ENCODE data around the gene USP10.

USP10 gene

DNA sequence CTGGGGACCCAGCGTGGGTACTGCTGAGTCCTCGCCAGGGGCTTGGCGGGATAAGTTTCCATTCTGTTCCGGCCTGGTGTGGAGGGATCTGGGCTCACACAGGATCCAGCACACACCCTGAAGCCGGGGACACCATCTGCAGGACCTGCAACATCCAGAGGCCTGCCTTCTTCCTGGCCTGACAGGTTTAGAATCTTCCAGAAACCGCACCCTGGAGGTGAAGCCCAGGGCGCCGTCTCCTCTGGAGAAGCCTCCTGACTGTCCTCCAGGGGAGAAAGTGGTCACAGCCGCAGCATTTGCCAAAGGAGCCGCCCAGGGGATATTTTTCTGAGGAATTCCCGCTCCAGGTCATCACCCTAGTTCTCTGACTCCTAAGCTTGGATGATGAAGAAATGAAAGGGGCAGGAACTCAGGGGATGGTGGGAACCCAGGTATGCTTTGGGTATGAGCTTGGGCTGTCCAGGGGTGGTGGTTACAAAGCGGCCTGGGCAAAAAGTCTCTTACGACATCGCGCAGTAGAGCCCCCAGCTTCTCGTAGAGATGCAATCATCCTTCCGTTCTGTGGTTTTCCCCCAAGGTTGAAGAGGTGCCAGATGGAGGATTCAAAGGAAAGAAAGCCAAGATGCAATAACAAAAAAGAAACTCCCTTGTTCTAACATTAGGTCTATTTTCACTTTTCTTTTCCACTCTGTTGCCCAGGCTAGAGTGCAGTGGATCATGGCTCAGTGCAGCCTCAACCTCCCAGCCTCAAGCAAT, 110.9 kb downstream of the USP10 start:
- DNase-seq: peak; percentile 35

GRCh38 chr16:84811529-84811928, 111.7 kb downstream of the USP10 start:
- DNase-seq: no peak

- no peak for DNase-seq
Measured at GRCh38 chr16:84813141-84813934, 113.5 kb downstream of the USP10 start.

- DNase-seq: no peak
Measured at GRCh38 chr16:84815462-84815861, 115.7 kb downstream of the USP10 start.

DNA sequence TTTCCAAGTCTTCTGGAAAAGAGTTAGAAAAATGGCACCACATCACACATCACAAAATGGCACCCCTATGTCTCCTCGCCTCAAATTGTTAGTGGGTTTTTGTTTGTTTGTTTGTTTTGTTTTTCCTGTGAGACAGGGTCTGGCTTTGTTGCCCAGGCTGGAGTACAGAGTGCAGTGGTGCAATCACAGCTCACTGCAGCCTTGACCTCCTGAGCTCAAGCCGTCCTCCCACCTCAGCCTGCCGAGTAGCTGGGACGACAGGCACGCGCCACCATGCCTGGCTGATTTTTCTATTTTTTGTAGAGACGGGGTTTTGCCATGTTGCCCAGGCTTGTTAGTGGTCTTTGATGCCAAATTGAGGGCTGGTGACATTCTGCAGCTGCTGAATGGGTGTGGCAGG, 116.2 kb downstream of the USP10 start:
- no peak for DNase-seq

DNA sequence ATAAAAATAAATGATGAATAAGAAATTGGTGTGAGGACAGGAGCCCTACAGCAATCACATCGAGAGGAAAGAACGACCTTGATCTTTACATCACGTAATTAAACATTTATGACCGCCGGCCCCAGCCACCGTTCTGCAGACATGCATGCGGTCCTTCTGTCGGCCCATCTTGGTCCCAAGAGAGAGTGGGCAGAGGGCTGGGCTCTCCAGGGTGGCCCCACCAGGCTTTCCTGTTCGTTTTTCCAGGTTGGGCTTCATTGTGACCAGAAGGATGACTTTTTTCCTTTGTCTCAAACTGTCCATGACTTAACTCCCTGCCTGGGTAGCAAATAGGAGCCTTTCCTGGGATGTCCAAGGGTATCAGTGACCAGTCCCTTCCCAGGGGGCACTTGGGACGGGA, 116.7 kb downstream of the USP10 start:
- no peak for DNase-seq

GRCh38 chr16:84817206-84817605, 117.4 kb downstream of the USP10 start:
- no peak for DNase-seq

GRCh38 chr16:84817613-84818012, 117.8 kb downstream of the USP10 start:
- no peak for DNase-seq

DNA sequence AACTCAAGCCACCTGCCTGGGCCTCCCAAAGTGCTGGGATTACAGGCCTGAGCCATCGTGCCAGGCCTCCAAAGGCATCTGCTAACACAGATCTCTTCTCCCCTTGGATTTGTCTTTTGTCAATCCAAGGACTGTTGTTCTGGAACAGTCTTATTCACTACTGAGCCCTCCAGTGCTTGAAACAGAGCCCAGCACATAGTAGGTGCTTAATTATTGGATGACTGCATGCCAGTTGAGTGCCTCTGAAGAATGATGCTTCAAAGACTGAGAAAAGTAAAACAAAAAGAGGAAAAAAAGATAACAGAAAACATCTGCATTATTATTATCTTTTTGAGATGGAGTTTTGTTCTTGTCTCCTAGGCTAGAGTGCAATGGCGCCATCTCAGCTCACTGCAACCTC, 118.3 kb downstream of the USP10 start:
- DNase-seq: no peak

- DNase-seq: no peak
Measured at GRCh38 chr16:84818989-84819643, 119.3 kb downstream of the USP10 start.

DNA sequence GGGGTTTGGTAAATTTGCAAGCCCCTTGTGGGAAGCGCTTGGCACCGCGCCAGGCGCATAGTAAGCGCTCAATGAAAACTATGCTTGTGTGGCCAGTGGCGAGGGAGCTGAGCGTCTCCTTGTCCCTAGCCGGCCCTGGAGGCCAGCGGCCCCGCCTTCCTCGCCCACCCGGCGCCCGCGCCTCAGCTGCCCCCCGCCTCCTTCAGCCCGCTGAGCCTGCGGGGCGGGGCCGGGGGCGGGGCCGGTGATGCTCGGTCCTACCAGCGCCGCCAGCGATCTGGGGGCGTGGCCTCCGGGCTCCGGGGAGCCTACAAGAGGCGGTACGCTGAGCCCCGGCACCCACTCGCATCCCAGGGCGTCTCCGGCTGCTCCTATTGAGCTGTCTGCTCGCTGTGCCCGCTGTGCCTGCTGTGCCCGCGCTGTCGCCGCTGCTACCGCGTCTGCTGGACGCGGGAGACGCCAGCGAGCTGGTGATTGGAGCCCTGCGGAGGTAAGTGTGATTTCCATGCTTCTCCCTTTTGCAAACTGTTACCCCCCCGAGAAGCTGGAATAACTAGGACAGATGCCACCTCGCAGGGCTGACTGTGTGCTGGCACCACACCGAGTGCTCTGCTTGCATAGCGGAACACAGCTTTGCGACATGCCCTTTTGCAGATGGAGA, 120.0 kb downstream of the USP10 start, which contains the start of gene CRISPLD2:
Gene CRISPLD2 (plus strand): TSS at position 342 of the 661 bp plus-strand sequence. CDS start 18,511 bp downstream, outside the sequence.
- DNase-seq: peak; percentile 89

GRCh38 chr16:84820305-84820684, 120.5 kb downstream of the USP10 start:
- DNase-seq: no peak

- DNase-seq: no peak
Measured at GRCh38 chr16:84820771-84821170, 121.0 kb downstream of the USP10 start.

DNA sequence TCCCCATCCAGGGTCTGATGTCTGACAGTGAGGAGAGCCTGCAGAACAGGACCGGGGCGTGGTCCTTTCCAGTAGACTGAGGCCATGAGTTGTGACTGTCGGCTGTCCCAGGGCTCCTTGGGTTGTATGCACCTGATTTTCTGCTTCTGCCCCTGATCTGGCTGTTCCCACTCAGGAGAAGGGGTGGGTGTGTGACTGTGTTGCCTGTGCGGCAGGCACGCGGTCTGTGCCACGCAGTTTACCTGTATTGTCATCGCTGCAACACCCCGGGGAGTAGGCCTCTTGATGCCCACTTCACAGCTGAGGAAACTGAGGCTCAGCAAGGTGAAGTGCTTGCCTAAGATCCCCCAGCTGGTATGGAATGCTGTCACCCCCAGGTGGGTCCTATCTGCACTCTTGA, 121.4 kb downstream of the USP10 start:
- no peak for DNase-seq

GRCh38 chr16:84821728-84822689, 122.2 kb downstream of the USP10 start:
- DNase-seq: no peak

DNA sequence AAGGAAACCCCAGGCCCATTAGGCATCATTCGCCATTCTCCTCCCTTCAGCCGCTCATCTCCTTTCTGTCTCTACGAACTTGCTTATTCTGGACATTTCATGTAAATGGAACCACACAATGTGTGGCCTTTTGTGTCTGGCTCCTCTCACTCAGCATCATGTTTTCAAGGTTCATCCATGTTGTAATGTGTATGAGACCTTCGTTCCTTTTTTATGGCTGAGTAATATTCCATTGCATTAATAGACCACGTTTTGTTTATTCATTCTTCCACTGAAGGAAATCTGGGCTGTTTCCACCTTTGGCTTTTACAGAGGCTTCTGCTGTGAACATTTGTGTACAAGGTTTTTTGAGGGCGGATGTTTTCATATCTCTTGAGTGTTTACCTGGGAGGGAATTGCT, 123.2 kb downstream of the USP10 start:
- no peak for DNase-seq

DNA sequence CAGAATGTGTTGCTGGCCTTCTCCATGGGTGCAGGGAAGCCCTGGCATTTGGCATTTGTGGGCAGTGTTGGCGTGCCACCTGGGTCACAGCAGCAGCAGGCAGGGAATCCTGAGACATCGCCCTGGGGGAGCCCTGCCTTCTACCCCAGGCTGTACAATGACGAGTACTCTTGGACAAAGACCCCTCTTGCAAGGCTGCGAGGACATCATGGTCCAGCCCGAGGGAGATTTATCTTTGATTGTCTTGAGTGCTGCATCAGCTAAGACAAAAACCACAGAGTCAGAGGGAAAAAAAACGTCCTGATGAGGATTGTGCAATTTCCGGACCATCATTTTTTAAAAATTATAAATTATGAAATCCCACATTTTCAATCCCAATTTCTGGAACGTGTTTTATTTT, 123.7 kb downstream of the USP10 start:
- no peak for DNase-seq

DNA sequence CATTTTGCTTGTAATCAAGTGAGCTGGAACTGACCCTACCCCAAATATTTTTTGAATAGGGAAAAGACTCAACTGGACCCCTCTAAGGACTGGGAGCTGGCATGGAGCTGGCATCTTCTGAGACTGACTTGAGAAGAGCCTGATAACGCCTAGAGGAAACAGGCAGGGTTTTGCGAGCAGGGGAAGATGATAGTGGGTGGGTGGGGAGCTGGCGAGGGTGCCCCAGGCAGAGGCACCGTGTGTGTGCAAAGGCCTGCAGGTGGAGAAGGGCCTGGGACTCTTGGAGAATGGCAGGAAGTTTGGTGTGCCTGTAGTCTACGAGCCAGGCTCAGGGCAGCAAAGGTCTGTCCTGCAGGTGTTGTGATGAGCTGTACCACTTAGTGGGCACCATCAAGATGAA, 124.1 kb downstream of the USP10 start:
- DNase-seq: no peak

- DNase-seq: no peak
Measured at GRCh38 chr16:84825896-84826557, 126.2 kb downstream of the USP10 start.

GRCh38 chr16:84826558-84826941, 126.8 kb downstream of the USP10 start:
- DNase-seq: no peak

GRCh38 chr16:84827131-84827574, 127.4 kb downstream of the USP10 start:
- DNase-seq: no peak

Data from CD4-positive, alpha-beta T cell treated with Interleukin-10 for 1 hour (primary cell).